ENCODE measurements around the gene EIF3A.

EIF3A gene

GRCh38 chr10:119003572-119004289 is 76.9 kb downstream of the EIF3A start:
- no peaks in the 10 kb centered on the region for H3K9me3 ChIP-seq
- H3K4me3 ChIP-seq (ENCODE audit: low read depth in 1 of 2, low read length in 1 of 2) = no peak overlapping the region
- H3K36me3 ChIP-seq = no peaks in the 10 kb centered on the region
- peaks cover 10% of the 10 kb centered on the region for H3K27me3 ChIP-seq
- H3K27ac ChIP-seq = no peak overlapping the region
- H3K4me1 ChIP-seq (ENCODE audit: control insufficient read depth in 1 of 2, insufficient read depth in 1 of 2, low read depth in 1 of 2, low read length in 1 of 2) = no peaks in the 10 kb centered on the region
- TF ChIP-seq CTCF (IDR thresholded peaks at IDR 0.05) = no peak

GRCh38 chr10:119001717-119002500 is 78.7 kb downstream of the EIF3A start:
- H3K27me3 ChIP-seq = peaks cover 23% of the 10 kb centered on the region
- TF ChIP-seq CTCF (IDR thresholded peaks at IDR 0.05) = no peak
- H3K4me1 ChIP-seq (ENCODE audit: control insufficient read depth in 1 of 2, insufficient read depth in 1 of 2, low read depth in 1 of 2, low read length in 1 of 2) = no peaks in the 10 kb centered on the region
- no peak overlapping the region for H3K4me3 ChIP-seq (ENCODE audit: low read depth in 1 of 2, low read length in 1 of 2)
- no peaks in the 10 kb centered on the region for H3K9me3 ChIP-seq
- H3K36me3 ChIP-seq = no peaks in the 10 kb centered on the region
- H3K27ac ChIP-seq = no peak overlapping the region

- TF ChIP-seq CTCF (IDR thresholded peaks at IDR 0.05) = no peak
- no peaks in the 10 kb centered on the region for H3K4me1 ChIP-seq (ENCODE audit: control insufficient read depth in 1 of 2, insufficient read depth in 1 of 2, low read depth in 1 of 2, low read length in 1 of 2)
- no peaks in the 10 kb centered on the region for H3K36me3 ChIP-seq
- H3K9me3 ChIP-seq = no peaks in the 10 kb centered on the region
- no peak overlapping the region for H3K27ac ChIP-seq
- no peak overlapping the region for H3K4me3 ChIP-seq (ENCODE audit: low read depth in 1 of 2, low read length in 1 of 2)
- H3K27me3 ChIP-seq = peaks cover 21% of the 10 kb centered on the region
Measured at GRCh38 chr10:118998183-118998582, 82.4 kb downstream of the EIF3A start.

GRCh38 chr10:118997379-118997778 is 83.2 kb downstream of the EIF3A start:
- H3K9me3 ChIP-seq = no peaks in the 10 kb centered on the region
- no peak overlapping the region for H3K27ac ChIP-seq
- H3K36me3 ChIP-seq = no peaks in the 10 kb centered on the region
- no peak overlapping the region for H3K4me3 ChIP-seq (ENCODE audit: low read depth in 1 of 2, low read length in 1 of 2)
- H3K4me1 ChIP-seq (ENCODE audit: control insufficient read depth in 1 of 2, insufficient read depth in 1 of 2, low read depth in 1 of 2, low read length in 1 of 2) = no peaks in the 10 kb centered on the region
- peaks cover 21% of the 10 kb centered on the region for H3K27me3 ChIP-seq
- TF ChIP-seq CTCF (IDR thresholded peaks at IDR 0.05) = no peak

GRCh38 chr10:118995739-118996138 is 84.9 kb downstream of the EIF3A start:
- Histone ChIP-seq H3K36me3 (no peaks in the 10 kb centered on the region), H3K4me1 (ENCODE audit: control insufficient read depth in 1 of 2, insufficient read depth in 1 of 2, low read depth in 1 of 2, low read length in 1 of 2) (no peaks in the 10 kb centered on the region), H3K4me3 (ENCODE audit: low read depth in 1 of 2, low read length in 1 of 2) (no peak overlapping the region), H3K27ac (no peak overlapping the region), H3K27me3 (peaks cover 20% of the 10 kb centered on the region), H3K9me3 (no peaks in the 10 kb centered on the region)
- TF ChIP-seq CTCF (IDR thresholded peaks at IDR 0.05) = no peak

Data from neutrophil (primary cell).